ENCODE results near the gene UCN2.
A peak's percentile ranks its signal among the peaks of the same experiment; 100 is the strongest.

UCN2 gene
- 0 reads per million in 3 experiments for total RNA-seq

- no peak for DNase-seq
Measured at GRCh38 chr3:48563382-48563918, at the start of gene UCN2. Gene UCN2, minus strand, starts transcription at chr3:48563781. Its CDS starts 657 bp downstream, at chr3:48563124.

GRCh38 chr3:48612309-48612708 is 48.7 kb upstream of the UCN2 start:
- no peak for DNase-seq

GRCh38 chr3:48609088-48610005 is 45.8 kb upstream of the UCN2 start, which contains the start of gene UQCRC1:
Gene UQCRC1, minus strand, starts transcription at chr3:48609646. Its CDS starts 26 bp downstream, at chr3:48609620.
- DNase-seq, result peak; percentile 92

GRCh38 chr3:48607519-48607918 is 43.9 kb upstream of the UCN2 start:
- DNase-seq, result no peak

GRCh38 chr3:48601622-48601994 is 38.0 kb upstream of the UCN2 start:
- DNase-seq, result no peak

- DNase-seq, result no peak
Measured at GRCh38 chr3:48600711-48601621, 37.4 kb upstream of the UCN2 start.

- no peak for DNase-seq
Measured at GRCh38 chr3:48599509-48600285, 36.1 kb upstream of the UCN2 start.

GRCh38 chr3:48599077-48599501 is 35.5 kb upstream of the UCN2 start:
- DNase-seq, result no peak

- no peak for DNase-seq
Measured at GRCh38 chr3:48598323-48599076, 34.9 kb upstream of the UCN2 start.

- no peak for DNase-seq
Measured at GRCh38 chr3:48597408-48597800, 33.8 kb upstream of the UCN2 start.

- DNase-seq, result no peak
Measured at GRCh38 chr3:48596676-48597407, 33.3 kb upstream of the UCN2 start.

- no peak for DNase-seq
Measured at GRCh38 chr3:48596157-48596556, 32.6 kb upstream of the UCN2 start.

- no peak for DNase-seq
Measured at GRCh38 chr3:48595526-48596121, 32.0 kb upstream of the UCN2 start.

- no peak for DNase-seq
Measured at GRCh38 chr3:48595075-48595525, 31.5 kb upstream of the UCN2 start, which contains the start of gene COL7A1. Gene COL7A1, minus strand, starts transcription at chr3:48595329. Its CDS starts 170 bp downstream, at chr3:48595159.

GRCh38 chr3:48594417-48595049 is 31.0 kb upstream of the UCN2 start:
- no peak for DNase-seq

- no peak for DNase-seq
Measured at GRCh38 chr3:48593337-48593736, 29.8 kb upstream of the UCN2 start.

GRCh38 chr3:48592519-48593087 is 29.0 kb upstream of the UCN2 start:
- no peak for DNase-seq

- DNase-seq, result no peak
Measured at GRCh38 chr3:48591886-48592518, 28.4 kb upstream of the UCN2 start.

- no peak for DNase-seq
Measured at GRCh38 chr3:48591436-48591835, 27.9 kb upstream of the UCN2 start.
